Cardiac muscle cell (in vitro differentiated cells and primary cell): ENCODE results near the gene USP32. TPM values are rescaled to one million over a fixed set of nuclear protein-coding genes. Genes with fewer than 3 reads are reported as not detected.

Experiments used
- DNase-seq, 2 donors: peaks; one replicate each; pipeline versions ENCODE4 v3.0.0 to v3.0.0-alpha.2; 2010 to 2017; ENCODE audit warnings: low read depth in 1 of 2, low spot score in 1 of 2
- H3K27ac ChIP-seq: fragments of 200-600 bp; sonication (generic); 2 replicates; pipeline ENCODE4 v1.5.1; 2016
- H3K27me3 ChIP-seq: fragments of 200-600 bp; sonication (generic); 2 replicates; pipeline ENCODE4 v1.6.0; 2016; ENCODE audit warnings: control low read depth
- H3K36me3 ChIP-seq: fragments of 200-600 bp; sonication (generic); 2 replicates; pipeline ENCODE4 v1.5.1; 2016; ENCODE audit warnings: control low read depth
- H3K4me1 ChIP-seq: fragments of 200-600 bp; sonication (generic); 2 replicates; pipeline ENCODE4 v1.8.1; 2017; ENCODE audit warnings: low read depth, mild to moderate bottlenecking, mixed run types
- H3K4me3 ChIP-seq: fragments of 200-600 bp; sonication (generic); 2 replicates; pipeline ENCODE4 v1.5.1; 2016; ENCODE audit warnings: mild to moderate bottlenecking
- H3K9me3 ChIP-seq: fragments of 200-600 bp; sonication (generic); 2 replicates; pipeline ENCODE4 v1.5.1; 2017; ENCODE audit warnings: low read depth, mild to moderate bottlenecking, control low read depth
- polyA plus RNA-seq: library from polyadenylated mRNA; unstranded; fragments of >200 nt; fragmentation: Nextera tagmentation; extraction: Ambion mirVana; gene quantifications from 2 replicates; pipeline ENCODE4 v1.2.1, GENCODE V29; 2016
- total RNA-seq: library from RNA; depleted of rRNA; stranded (reverse); fragments of >200 nt; gene quantifications from 2 replicates; pipeline ENCODE4 v1.2.3, GENCODE V29; 2016
- TF ChIP-seq, protein P1 (sequence below): IDR thresholded peaks from 2 replicates; pipeline ENCODE4 v1.5.1; 2012; ENCODE audit warnings: low read depth, mild to moderate bottlenecking, low read length

The USP32 gene
- total and polyA plus RNA-seq, 2 experiments from 2014 or later = 19.7 to 32.2 TPM

DNA sequence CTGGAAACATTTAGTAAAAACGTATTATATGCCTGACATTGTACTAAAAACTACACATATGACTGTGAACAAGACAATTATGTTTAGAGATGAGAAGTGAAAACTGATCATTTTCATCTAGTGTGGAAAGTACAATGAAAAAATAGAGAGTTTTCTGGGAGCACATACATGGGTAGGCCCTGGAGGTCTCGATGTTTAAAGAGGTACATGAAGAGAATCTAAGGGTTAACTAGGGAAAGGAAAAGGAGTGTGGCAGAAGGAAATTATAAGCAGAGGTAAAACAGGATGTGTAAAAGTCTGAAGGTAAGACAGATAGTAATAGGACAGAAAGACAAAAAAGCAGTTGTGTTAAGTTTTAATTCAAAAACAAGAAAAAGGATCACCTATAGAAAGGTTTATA, 113.7 kb downstream of the USP32 start:
- no peak for DNase-seq
- no peaks in the 10 kb centered on the region for H3K4me1 ChIP-seq
- TF ChIP-seq, protein P1, sequence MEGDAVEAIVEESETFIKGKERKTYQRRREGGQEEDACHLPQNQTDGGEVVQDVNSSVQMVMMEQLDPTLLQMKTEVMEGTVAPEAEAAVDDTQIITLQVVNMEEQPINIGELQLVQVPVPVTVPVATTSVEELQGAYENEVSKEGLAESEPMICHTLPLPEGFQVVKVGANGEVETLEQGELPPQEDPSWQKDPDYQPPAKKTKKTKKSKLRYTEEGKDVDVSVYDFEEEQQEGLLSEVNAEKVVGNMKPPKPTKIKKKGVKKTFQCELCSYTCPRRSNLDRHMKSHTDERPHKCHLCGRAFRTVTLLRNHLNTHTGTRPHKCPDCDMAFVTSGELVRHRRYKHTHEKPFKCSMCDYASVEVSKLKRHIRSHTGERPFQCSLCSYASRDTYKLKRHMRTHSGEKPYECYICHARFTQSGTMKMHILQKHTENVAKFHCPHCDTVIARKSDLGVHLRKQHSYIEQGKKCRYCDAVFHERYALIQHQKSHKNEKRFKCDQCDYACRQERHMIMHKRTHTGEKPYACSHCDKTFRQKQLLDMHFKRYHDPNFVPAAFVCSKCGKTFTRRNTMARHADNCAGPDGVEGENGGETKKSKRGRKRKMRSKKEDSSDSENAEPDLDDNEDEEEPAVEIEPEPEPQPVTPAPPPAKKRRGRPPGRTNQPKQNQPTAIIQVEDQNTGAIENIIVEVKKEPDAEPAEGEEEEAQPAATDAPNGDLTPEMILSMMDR = no peak
- no peaks in the 10 kb centered on the region for H3K9me3 ChIP-seq
- H3K4me3 ChIP-seq = no peak overlapping the region
- H3K27me3 ChIP-seq = no peaks in the 10 kb centered on the region
- no peak overlapping the region for H3K27ac ChIP-seq
- H3K36me3 ChIP-seq = no peaks in the 10 kb centered on the region

DNA sequence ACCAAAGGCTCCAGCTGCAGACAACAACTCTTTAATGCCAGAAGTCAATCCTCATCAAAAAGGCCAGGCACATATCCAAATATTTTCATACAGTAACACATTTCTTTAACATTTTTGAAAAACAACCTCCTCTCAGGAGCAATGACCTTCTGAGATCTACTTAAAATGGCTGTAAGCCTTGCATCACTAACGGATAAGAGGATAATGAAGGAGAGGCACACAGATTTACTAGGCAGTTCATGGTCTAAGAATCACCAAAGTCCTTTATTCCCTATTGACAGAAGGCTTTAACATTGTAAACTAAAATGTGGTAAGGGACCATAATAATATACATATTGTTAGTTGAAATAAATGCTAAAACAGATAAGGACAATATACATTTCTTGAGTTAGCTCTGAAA, 114.7 kb downstream of the USP32 start:
- TF ChIP-seq, protein P1 = no peak
- Histone ChIP-seq H3K9me3 (no peaks in the 10 kb centered on the region), H3K4me1 (no peaks in the 10 kb centered on the region), H3K27me3 (no peaks in the 10 kb centered on the region), H3K36me3 (no peaks in the 10 kb centered on the region), H3K27ac (no peak overlapping the region), H3K4me3 (no peak overlapping the region)
- DNase-seq = no peak

DNA sequence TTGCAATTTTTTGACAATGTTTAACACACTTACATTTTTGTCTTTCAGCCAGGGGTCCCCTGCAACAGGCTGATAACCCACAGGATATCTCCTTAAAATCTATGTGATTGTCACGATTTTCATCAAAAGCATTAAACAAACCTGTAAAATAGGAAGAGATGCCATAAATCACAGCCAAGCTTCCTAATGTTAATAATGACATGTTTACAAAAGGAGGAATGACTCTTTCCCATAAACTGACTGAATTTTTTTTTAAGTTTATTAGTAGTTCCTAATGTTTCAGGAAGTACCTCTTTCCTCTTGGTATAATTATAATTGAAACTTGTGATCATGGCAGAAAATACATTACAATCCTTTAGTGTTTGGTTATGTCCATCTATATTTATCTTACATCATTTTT, 122.5 kb downstream of the USP32 start:
- Histone ChIP-seq H3K36me3 (peaks cover 4% of the 10 kb centered on the region), H3K27me3 (no peaks in the 10 kb centered on the region), H3K27ac (no peak overlapping the region), H3K9me3 (no peaks in the 10 kb centered on the region), H3K4me1 (no peaks in the 10 kb centered on the region), H3K4me3 (no peak overlapping the region)
- TF ChIP-seq, protein P1 = no peak
- no peak for DNase-seq

DNA sequence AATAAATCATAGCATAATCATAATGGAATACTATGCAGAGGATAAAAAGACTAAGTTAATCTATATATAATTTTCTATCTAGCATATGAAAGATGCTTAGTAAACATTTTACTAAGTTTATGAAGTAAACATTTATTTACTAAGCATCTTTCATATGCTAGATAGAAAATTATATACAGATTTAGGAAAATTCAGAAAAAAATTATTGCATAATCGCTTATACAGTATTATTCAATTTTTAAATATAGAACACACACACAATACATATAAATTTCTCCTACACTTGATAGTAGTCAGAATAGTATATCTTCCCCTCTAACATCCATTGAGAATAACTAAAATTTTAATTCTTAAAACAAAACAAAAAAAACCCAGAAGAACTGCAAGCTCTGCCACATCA, 131.4 kb downstream of the USP32 start:
- no peak for DNase-seq
- no peak overlapping the region for H3K4me3 ChIP-seq
- no peaks in the 10 kb centered on the region for H3K9me3 ChIP-seq
- H3K27me3 ChIP-seq = no peaks in the 10 kb centered on the region
- H3K36me3 ChIP-seq = peaks cover 11% of the 10 kb centered on the region
- TF ChIP-seq, protein P1 = no peak
- no peak overlapping the region for H3K27ac ChIP-seq
- H3K4me1 ChIP-seq = no peaks in the 10 kb centered on the region

DNA sequence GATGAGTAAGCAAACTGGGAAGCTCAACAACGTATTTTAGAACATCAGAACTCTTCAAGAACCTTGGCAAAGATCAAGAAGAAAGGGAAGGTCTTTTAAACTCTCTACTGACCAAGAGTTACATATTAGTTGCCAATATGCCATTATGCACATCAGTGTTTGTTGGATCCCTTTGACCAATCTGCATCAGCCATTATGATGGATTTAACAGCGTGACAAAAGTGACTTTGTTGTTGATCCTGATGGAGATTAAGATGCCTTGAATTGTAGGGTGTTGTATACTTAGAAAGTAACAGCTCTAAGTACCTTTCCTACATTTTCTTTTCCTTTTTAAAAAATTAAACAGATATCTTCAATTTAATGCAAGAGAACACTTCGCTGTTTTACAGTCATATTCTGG, 133.6 kb downstream of the USP32 start:
- no peak overlapping the region for H3K4me3 ChIP-seq
- no peaks in the 10 kb centered on the region for H3K27me3 ChIP-seq
- peaks cover 19% of the 10 kb centered on the region for H3K36me3 ChIP-seq
- no peak for DNase-seq
- H3K9me3 ChIP-seq = no peaks in the 10 kb centered on the region
- TF ChIP-seq, protein P1 = no peak
- no peak overlapping the region for H3K27ac ChIP-seq
- H3K4me1 ChIP-seq = no peaks in the 10 kb centered on the region

DNA sequence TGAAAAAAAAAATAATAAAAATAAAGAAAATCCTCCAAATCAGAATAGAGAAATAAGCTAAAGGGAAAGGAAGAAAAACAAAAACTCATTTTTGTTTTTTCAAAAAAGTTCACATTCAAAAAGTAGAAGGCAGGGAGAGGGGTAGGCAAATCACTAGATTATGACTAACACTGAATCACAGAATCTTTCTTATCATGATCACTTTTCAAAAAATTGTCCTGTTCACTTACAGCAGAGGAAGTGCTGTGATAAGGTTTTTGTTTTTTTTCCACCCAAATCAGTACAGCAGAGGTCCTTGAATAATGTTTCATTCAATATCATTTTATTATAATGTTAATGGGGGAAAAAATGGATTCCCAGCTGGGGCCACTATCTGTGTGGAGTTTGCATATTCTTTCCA, 135.8 kb downstream of the USP32 start:
- TF ChIP-seq, protein P1 = no peak
- Histone ChIP-seq H3K36me3 (peaks cover 30% of the 10 kb centered on the region), H3K4me3 (no peak overlapping the region), H3K4me1 (no peaks in the 10 kb centered on the region), H3K9me3 (no peaks in the 10 kb centered on the region), H3K27ac (no peak overlapping the region), H3K27me3 (no peaks in the 10 kb centered on the region)
- no peak for DNase-seq
